IMR-90 (cell line): ENCODE data around the gene GRIN2A. TPM values are rescaled to one million over a fixed set of nuclear protein-coding genes. Genes with fewer than 3 reads are reported as not detected.

Source experiments
- ATAC-seq: fragments of 200-7000 bp; cut with Tn5 transposase; 2 replicates; pipeline ENCODE4 v1.9.1; 2020; ENCODE audit warnings: low read depth, mild to moderate bottlenecking, moderate library complexity
- BruUV-seq: library from RNA; stranded (reverse); fragments of 400-500 nt; replicated peaks from 2 replicates; lab custom pipeline; 2021; lab: Mats Ljungman, UMichigan
- CTCF ChIA-PET: fragments of 300-600 bp; formaldehyde crosslinking; extraction: SDS; loops from one replicate; lab custom pipeline; 2021; ENCODE audit warnings: antibody characterized with exemption; lab: Yijun Ruan, JAX
- POLR2A ChIA-PET: fragments of 300-600 bp; sonication (Branson Sonifier 250); formaldehyde crosslinking; loops from one replicate; lab custom pipeline; 2022; ENCODE audit warnings: antibody characterized with exemption; ENCODE audit not compliant: unreplicated experiment; lab: Charles Lee
- DNase-seq: peaks from one replicate; pipeline ENCODE4 v3.0.0; 2013
- H2AFZ ChIP-seq: replicated peaks from 2 replicates; pipeline ENCODE3; 2013; ENCODE audit warnings: low read length, mild to moderate bottlenecking; ENCODE audit not compliant: poor library complexity
- H2AK5ac ChIP-seq: 2 replicates; pipeline ENCODE4 v1.6.1; 2013; ENCODE audit warnings: low read depth, low read length, inconsistent platforms
- H2AK9ac ChIP-seq: replicated peaks from 2 replicates; pipeline ENCODE3; 2013; ENCODE audit warnings: mild to moderate bottlenecking, low read depth, low read length, moderate library complexity; ENCODE audit not compliant: poor library complexity
- H2BK120ac ChIP-seq: 2 replicates; pipeline ENCODE4 v1.6.1; 2013; ENCODE audit warnings: low read depth, low read length, inconsistent platforms
- H2BK15ac ChIP-seq: 3 replicates; pipeline ENCODE4 v1.6.1; 2013; ENCODE audit warnings: low read depth, low read length, inconsistent platforms
- H2BK20ac ChIP-seq: 2 replicates; pipeline ENCODE4 v1.6.1; 2013; ENCODE audit warnings: low read depth, mild to moderate bottlenecking, inconsistent platforms, low read length, moderate library complexity
- H2BK5ac ChIP-seq: 2 replicates; pipeline ENCODE4 v1.6.1; 2013; ENCODE audit warnings: mild to moderate bottlenecking, low read depth, low read length, inconsistent platforms; ENCODE audit not compliant: poor library complexity, severe bottlenecking
- H3K14ac ChIP-seq: replicated peaks from 2 replicates; pipeline ENCODE4 v1.6.1; 2013; ENCODE audit warnings: low read depth, low read length, inconsistent platforms
- H3K18ac ChIP-seq: 2 replicates; pipeline ENCODE4 v1.6.1; 2013; ENCODE audit warnings: low read depth, low read length, control low read depth
- H3K23ac ChIP-seq: 2 replicates; pipeline ENCODE4 v1.6.1; 2013; ENCODE audit warnings: low read depth, low read length, inconsistent platforms
- H3K27ac ChIP-seq: 2 replicates; pipeline ENCODE4 v1.5.1; 2013; ENCODE audit warnings: mild to moderate bottlenecking, control low read depth, low read length; ENCODE audit not compliant: insufficient read depth
- H3K27me3 ChIP-seq: 2 replicates; pipeline ENCODE4 v1.6.1; 2013; ENCODE audit warnings: low read length; ENCODE audit not compliant: control insufficient read depth, insufficient read depth
- H3K36me3 ChIP-seq: 2 replicates; pipeline ENCODE4 v1.6.1; 2013; ENCODE audit warnings: low read length, mixed read lengths; ENCODE audit not compliant: control insufficient read depth, insufficient read depth
- H3K4ac ChIP-seq: 2 replicates; pipeline ENCODE4 v1.6.1; 2013; ENCODE audit warnings: low read depth, low read length, inconsistent platforms
- H3K4me1 ChIP-seq: 2 replicates; pipeline ENCODE4 v1.6.1; 2013; ENCODE audit warnings: low read length, mixed read lengths; ENCODE audit not compliant: control insufficient read depth, insufficient read depth
- H3K4me2 ChIP-seq: 2 replicates; pipeline ENCODE4 v1.6.1; 2013; ENCODE audit warnings: low read depth, mild to moderate bottlenecking, control low read depth, low read length, moderate library complexity
- H3K4me3 ChIP-seq: 2 replicates; pipeline ENCODE4 v1.5.1; 2013; ENCODE audit warnings: low read depth, mild to moderate bottlenecking, control low read depth, low read length, moderate library complexity; ENCODE audit not compliant: insufficient read depth
- H3K56ac ChIP-seq: 2 replicates; pipeline ENCODE4 v1.6.1; 2013; ENCODE audit warnings: low read length, inconsistent platforms; ENCODE audit not compliant: insufficient read depth; ENCODE audit errors: extremely low read depth
- H3K79me1 ChIP-seq, 2 experiments: 2 replicates each; pipeline ENCODE4 v1.6.1; 2013; ENCODE audit warnings: low read length in 2 of 2, inconsistent platforms in 1 of 2, low read depth in 1 of 2
- H3K9ac ChIP-seq: 2 replicates; pipeline ENCODE4 v1.6.1; 2013; ENCODE audit warnings: low read depth, low read length, control low read depth
- H3K9me1 ChIP-seq: 2 replicates; pipeline ENCODE4 v1.6.1; 2013; ENCODE audit warnings: low read length, inconsistent platforms; ENCODE audit not compliant: insufficient read depth
- H3K9me3 ChIP-seq: 2 replicates; pipeline ENCODE4 v1.6.1; 2013; ENCODE audit warnings: low read length; ENCODE audit not compliant: control insufficient read depth, insufficient read depth
- H4K20me1 ChIP-seq: 2 replicates; pipeline ENCODE4 v1.6.1; 2013; ENCODE audit warnings: low read length, inconsistent platforms; ENCODE audit not compliant: insufficient read depth
- H4K5ac ChIP-seq: 2 replicates; pipeline ENCODE4 v1.6.1; 2013; ENCODE audit warnings: mild to moderate bottlenecking, low read depth, low read length, control low read depth
- H4K8ac ChIP-seq, 2 experiments: 2 replicates each; pipeline ENCODE4 v1.6.1; 2013; ENCODE audit warnings: low read depth in 2 of 2, low read length in 2 of 2, control low read depth in 1 of 2, inconsistent platforms in 1 of 2
- H4K91ac ChIP-seq: 2 replicates; pipeline ENCODE4 v1.6.1; 2013; ENCODE audit warnings: low read depth, low read length, inconsistent platforms; ENCODE audit not compliant: insufficient read depth
- CHD1 ChIP-seq: IDR thresholded peaks from 2 replicates; pipeline ENCODE4 v1.6.1; 2012; ENCODE audit warnings: low read depth, low read length, improper control_type of control experiment
- MXI1 ChIP-seq: IDR thresholded peaks from 2 replicates; pipeline ENCODE4 v1.6.1; 2012; ENCODE audit warnings: low read depth, mild to moderate bottlenecking, low read length, moderate library complexity, borderline replicate concordance
- POLR2A ChIP-seq: IDR thresholded peaks from 2 replicates; pipeline ENCODE4 v1.6.1; 2012; ENCODE audit warnings: mild to moderate bottlenecking, low read depth, low read length
- RFX5 ChIP-seq: IDR thresholded peaks from 2 replicates; pipeline ENCODE4 v1.8.0; 2012; ENCODE audit warnings: low read depth, mild to moderate bottlenecking, low read length, moderate library complexity
- SMC3 ChIP-seq: fragments of 150-350 bp; IDR thresholded peaks from 2 replicates; pipeline ENCODE4 v1.6.1; 2016; ENCODE audit warnings: low read depth, mild to moderate bottlenecking, antibody characterized with exemption, low read length, moderate library complexity
- USF2 ChIP-seq: fragments of 150-350 bp; IDR thresholded peaks from 2 replicates; pipeline ENCODE4 v1.6.1; 2017; ENCODE audit warnings: mild to moderate bottlenecking, antibody characterized with exemption, low read length, low read depth
- WGBS, 2 experiments: methylation state at CpG; one replicate each; pipeline versions ENCODE4 v1.1.5 to v1.1.7; 2013; ENCODE audit warnings: missing lambda C conversion rate in 2 of 2; ENCODE audit not compliant: insufficient read length in 1 of 2; ENCODE audit errors: extremely low coverage in 2 of 2; 5-methylcytosine and 5-hydroxymethylcytosine counted together
- dilution Hi-C: fragments of 300-500 bp; cut with HindIII; formaldehyde crosslinking; loops from one replicate; pipeline ENCODE4 v1.14.3; 2018; ENCODE audit warnings: low sequenced_read_pairs; ENCODE audit not compliant: unreplicated experiment
- in situ Hi-C: fragments of 300-500 bp; cut with MboI; formaldehyde crosslinking; loops from 3 replicates; pipeline ENCODE4 v1.14.3; 2019; ENCODE audit warnings: low sequenced_read_pairs, inconsistent platforms, mixed read lengths
- intact Hi-C: fragments of 100-400 bp; cut with micrococcal nuclease; formaldehyde crosslinking; loops from 2 replicates; pipeline ENCODE4 v1.10.0; 2022
- polyA plus RNA-seq, 3 experiments: library from polyadenylated mRNA; depleted of rRNA; stranded (reverse); fragments of >200 nt; gene quantifications; 2 replicates each; pipeline ENCODE4 v1.2.3, GENCODE V29; 2012; ENCODE audit warnings: low replicate concordance in 1 of 3
- total RNA-seq: library from RNA; depleted of rRNA; stranded (reverse); fragments of >200 nt; gene quantifications from 2 replicates; pipeline ENCODE4 v1.2.3, GENCODE V29; 2012

GRIN2A gene
- total and polyA plus RNA-seq, 2 of the 4 experiments (the other 2 are of a cell fraction), result under 0.01 TPM; not detected in 1

DNA sequence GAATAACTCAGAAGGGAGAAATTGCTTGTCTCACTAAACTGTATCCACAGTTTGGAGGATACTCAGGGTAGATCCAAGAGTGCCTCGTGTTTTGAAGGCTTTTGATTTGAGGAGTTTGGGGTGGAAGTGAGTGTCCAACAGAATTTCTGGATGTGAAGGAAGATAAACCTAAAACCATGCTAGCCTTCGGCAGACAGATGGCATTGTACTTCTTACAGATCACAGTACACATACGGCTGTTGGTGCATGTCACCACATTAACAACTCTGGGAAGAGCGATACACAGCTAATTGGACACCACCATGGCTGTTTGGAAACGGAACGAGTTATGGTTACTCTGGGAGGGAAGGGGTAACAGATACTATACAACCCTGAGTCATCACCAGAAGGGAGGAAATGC, 420.4 kb downstream of the GRIN2A start:
- no CpG with 5 or more reads among the region's 6 CpGs for WGBS, 2 experiments
- in situ Hi-C loops, result no loop called here

More for the DNA sequence above, 420.4 kb downstream of the GRIN2A start:
- H3K56ac ChIP-seq, result no peak overlapping the region
- H3K27me3 ChIP-seq, result no peaks in the 10 kb centered on the region
- BruUV-seq, result no TSS peak
- intact Hi-C loops, result no loop called here
- no peak overlapping the region for H3K23ac ChIP-seq
- H4K5ac ChIP-seq, result no peak overlapping the region
- H3K4me3 ChIP-seq, result no peak overlapping the region
- H2BK120ac ChIP-seq, result no peak overlapping the region
- H3K36me3 ChIP-seq, result no peaks in the 10 kb centered on the region
- TF ChIP-seq POLR2A (no peak), RFX5 (no peak), CHD1 (no peak), USF2 (no peak), MXI1 (no peak), SMC3 (no peak)
- no peak overlapping the region for H2AFZ ChIP-seq
- no peak overlapping the region for H2BK15ac ChIP-seq
- dilution Hi-C loops, result no loop called here
- H3K79me1 ChIP-seq, result no peaks in the 10 kb centered on the region
- H4K91ac ChIP-seq, result no peak overlapping the region
- no peaks in the 10 kb centered on the region for H4K20me1 ChIP-seq
- no peak overlapping the region for H3K9ac ChIP-seq
- no peak overlapping the region for H3K18ac ChIP-seq
- no peak overlapping the region for H3K4ac ChIP-seq
- no peak overlapping the region for H2AK5ac ChIP-seq
- ATAC-seq, result no peak
- H2AK9ac ChIP-seq, result no peak overlapping the region
- POLR2A ChIA-PET, result no interaction called here
- no peak overlapping the region for H3K4me2 ChIP-seq
- no peaks in the 10 kb centered on the region for H3K4me1 ChIP-seq
- H2BK20ac ChIP-seq, result no peak overlapping the region
- no peak overlapping the region for H4K8ac ChIP-seq
- no peak for DNase-seq
- no peak overlapping the region for H3K14ac ChIP-seq
- H2BK5ac ChIP-seq, result no peak overlapping the region
- peaks cover 22% of the 10 kb centered on the region for H3K9me3 ChIP-seq
- H3K9me1 ChIP-seq, result no peaks in the 10 kb centered on the region
- no peak overlapping the region for H3K27ac ChIP-seq
- CTCF ChIA-PET, result no interaction called here
